ENCODE data around the gene ANKRD28.

DNA sequence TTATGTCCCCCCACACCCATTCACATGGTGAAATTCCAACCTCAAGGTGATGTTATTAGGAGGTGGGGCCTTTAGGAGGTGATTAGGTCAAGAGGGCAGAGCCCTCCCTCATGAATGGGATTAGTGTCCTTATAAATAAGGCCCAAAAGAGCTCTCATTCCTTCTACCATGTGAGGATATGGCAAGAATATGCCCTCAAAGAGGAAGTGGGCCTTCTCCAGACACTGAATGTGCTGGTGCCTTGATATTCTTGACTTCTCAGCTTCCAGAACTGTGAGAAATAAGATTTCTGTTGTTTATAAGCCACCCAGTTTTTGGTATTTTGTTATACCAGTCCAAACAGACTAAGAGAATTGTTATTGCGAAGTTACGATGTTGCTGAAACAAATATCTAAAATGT, 94.4 kb downstream of the ANKRD28 start:
- TF ChIP-seq, protein P1, sequence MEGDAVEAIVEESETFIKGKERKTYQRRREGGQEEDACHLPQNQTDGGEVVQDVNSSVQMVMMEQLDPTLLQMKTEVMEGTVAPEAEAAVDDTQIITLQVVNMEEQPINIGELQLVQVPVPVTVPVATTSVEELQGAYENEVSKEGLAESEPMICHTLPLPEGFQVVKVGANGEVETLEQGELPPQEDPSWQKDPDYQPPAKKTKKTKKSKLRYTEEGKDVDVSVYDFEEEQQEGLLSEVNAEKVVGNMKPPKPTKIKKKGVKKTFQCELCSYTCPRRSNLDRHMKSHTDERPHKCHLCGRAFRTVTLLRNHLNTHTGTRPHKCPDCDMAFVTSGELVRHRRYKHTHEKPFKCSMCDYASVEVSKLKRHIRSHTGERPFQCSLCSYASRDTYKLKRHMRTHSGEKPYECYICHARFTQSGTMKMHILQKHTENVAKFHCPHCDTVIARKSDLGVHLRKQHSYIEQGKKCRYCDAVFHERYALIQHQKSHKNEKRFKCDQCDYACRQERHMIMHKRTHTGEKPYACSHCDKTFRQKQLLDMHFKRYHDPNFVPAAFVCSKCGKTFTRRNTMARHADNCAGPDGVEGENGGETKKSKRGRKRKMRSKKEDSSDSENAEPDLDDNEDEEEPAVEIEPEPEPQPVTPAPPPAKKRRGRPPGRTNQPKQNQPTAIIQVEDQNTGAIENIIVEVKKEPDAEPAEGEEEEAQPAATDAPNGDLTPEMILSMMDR (conservative IDR thresholded peaks at IDR 0.05; ENCODE audit: low read length), result no peak
- no peak for TF ChIP-seq EZH2phosphoT487 (IDR thresholded peaks at IDR 0.05; ENCODE audit: borderline replicate concordance)
